SK-N-SH (cell line): Measurements from ENCODE around the gene AXL. TPM values are rescaled to one million over a fixed set of nuclear protein-coding genes. Genes with fewer than 3 reads are reported as not detected.

Experiments
- CTCF ChIA-PET: fragments of 300-600, 350-600 bp; formaldehyde crosslinking; extraction: SDS; loops from one replicate; lab custom pipeline; 2021; lab: Yijun Ruan, JAX
- POLR2A ChIA-PET: fragments of 350-600 bp; sonication (Branson Sonifier 250); formaldehyde crosslinking; extraction: SDS; loops from one replicate; lab custom pipeline; 2020; ENCODE audit warnings: antibody characterized with exemption, inconsistent platforms; lab: Yijun Ruan, JAX
- DNase-seq: peaks from one replicate; pipeline ENCODE4 v3.0.0; 2012
- H2AFZ ChIP-seq: fragments of 200-600 bp; sonication (generic); 2 replicates; pipeline ENCODE4 v1.8.1; 2016; ENCODE audit warnings: antibody characterized with exemption, mild to moderate bottlenecking, low read depth
- H3F3A ChIP-seq: fragments of 200-600 bp; sonication (generic); replicated peaks from 2 replicates; pipeline ENCODE3; 2016; ENCODE audit warnings: antibody characterized with exemption, mild to moderate bottlenecking; ENCODE audit not compliant: insufficient read depth
- H3K27ac ChIP-seq, 2 experiments: fragments of 200-500 bp in 1 of 2; fragments of 200-600 bp in 1 of 2; sonication (Bioruptor generic) in 1 of 2; sonication (generic), shearing (Covaris generic) in 1 of 2; 2 replicates each; pipeline versions ENCODE4 v1.5.1 to v1.6.1; 2014 to 2016; ENCODE audit warnings: low read depth in 2 of 2, inconsistent platforms in 1 of 2, low read length in 1 of 2, mild to moderate bottlenecking in 1 of 2, mixed read lengths in 1 of 2
- H3K27me3 ChIP-seq: fragments of 200-600 bp; sonication (generic), shearing (Covaris generic); 2 replicates; pipeline ENCODE4 v1.6.1; 2016; ENCODE audit warnings: mixed run types; ENCODE audit not compliant: insufficient read depth
- H3K36me3 ChIP-seq, 2 experiments: fragments of 200-500 bp in 1 of 2; fragments of 200-600 bp in 1 of 2; sonication (Bioruptor generic) in 1 of 2; sonication (generic) in 1 of 2; replicated peaks in 1 of 2; 2 replicates each; pipeline versions ENCODE3 to v1.5.1; 2014 to 2016; ENCODE audit warnings: low read length in 1 of 2, mild to moderate bottlenecking in 1 of 2; ENCODE audit not compliant: insufficient read depth in 2 of 2, control insufficient read depth in 1 of 2
- H3K4me1 ChIP-seq, 2 experiments: fragments of 200-500 bp in 1 of 2; fragments of 200-600 bp in 1 of 2; sonication (Bioruptor generic) in 1 of 2; sonication (generic), shearing (Covaris generic) in 1 of 2; 2 replicates each; pipeline versions ENCODE4 v1.5.1 to v1.6.1; 2014 to 2016; ENCODE audit warnings: low read depth in 1 of 2, low read length in 1 of 2, mixed run types in 1 of 2; ENCODE audit not compliant: insufficient read depth in 2 of 2, control insufficient read depth in 1 of 2
- H3K4me2 ChIP-seq: fragments of 200-600 bp; sonication (generic), shearing (Covaris generic); 2 replicates; pipeline ENCODE4 v1.6.1; 2017; ENCODE audit warnings: mixed run types
- H3K4me3 ChIP-seq, 2 experiments: fragments of 200-500 bp in 1 of 2; fragments of 200-600 bp in 1 of 2; sonication (Bioruptor generic) in 1 of 2; sonication (generic), shearing (Covaris generic) in 1 of 2; 2 replicates each; pipeline versions ENCODE4 v1.5.1 to v1.8.1; 2014 to 2016; ENCODE audit warnings: low read depth in 2 of 2, inconsistent platforms in 1 of 2, low read length in 1 of 2, mild to moderate bottlenecking in 1 of 2, mixed read lengths in 1 of 2, moderate library complexity in 1 of 2
- H3K79me2 ChIP-seq: fragments of 200-600 bp; sonication (generic); 2 replicates; pipeline ENCODE4 v1.8.1; 2017; ENCODE audit warnings: mild to moderate bottlenecking; ENCODE audit not compliant: insufficient read depth
- H3K9ac ChIP-seq: fragments of 200-600 bp; sonication (generic); 2 replicates; pipeline ENCODE4 v1.6.1; 2017; ENCODE audit warnings: mixed run types
- H3K9me2 ChIP-seq: fragments of 200-600 bp; sonication (generic); 2 replicates; pipeline ENCODE4 v1.6.1; 2017; ENCODE audit warnings: mixed run types
- H3K9me3 ChIP-seq: fragments of 200-600 bp; sonication (generic); 2 replicates; pipeline ENCODE4 v1.6.1; 2017; ENCODE audit warnings: mixed run types, mild to moderate bottlenecking, moderate library complexity
- H4K20me1 ChIP-seq: fragments of 200-600 bp; sonication (generic); 2 replicates; pipeline ENCODE4 v1.6.1; 2017; ENCODE audit warnings: mild to moderate bottlenecking, mixed run types; ENCODE audit not compliant: insufficient read depth
- CHD2 ChIP-seq: fragments of 150-350 bp; IDR thresholded peaks from 2 replicates; pipeline ENCODE4 v1.6.1; 2018; ENCODE audit warnings: low read length; ENCODE audit not compliant: partially characterized antibody
- CTCF ChIP-seq: fragments of 200-600 bp; sonication (generic); IDR thresholded peaks from 2 replicates; pipeline ENCODE4 v1.6.1; 2017; ENCODE audit warnings: antibody characterized with exemption, mild to moderate bottlenecking, moderate library complexity
- FOXJ3 ChIP-seq: sonication (generic); formaldehyde crosslinking; IDR thresholded peaks from 2 replicates; pipeline ENCODE4 v1.5.1; 2020; ENCODE audit warnings: mild to moderate bottlenecking, missing genetic modification reagents
- FOXM1 ChIP-seq: IDR thresholded peaks from 2 replicates; pipeline ENCODE4 v1.4.0; 2012; ENCODE audit warnings: low read depth, mild to moderate bottlenecking
- MAX ChIP-seq: IDR thresholded peaks from 2 replicates; pipeline ENCODE4 v1.4.0; 2012; ENCODE audit warnings: low read depth
- MXI1 ChIP-seq: IDR thresholded peaks from 2 replicates; pipeline ENCODE4 v1.6.1; 2012; ENCODE audit warnings: mild to moderate bottlenecking, low read depth, low read length, improper control_type of control experiment
- NFIC ChIP-seq: IDR thresholded peaks from 2 replicates; pipeline ENCODE4 v1.4.0; 2012; ENCODE audit warnings: borderline replicate concordance
- POLR2AphosphoS5 ChIP-seq: IDR thresholded peaks from 2 replicates; pipeline ENCODE4 v1.6.1; 2012; ENCODE audit warnings: low read depth, low read length
- RFX5 ChIP-seq: IDR thresholded peaks from 2 replicates; pipeline ENCODE4 v1.6.1; 2012; ENCODE audit warnings: mild to moderate bottlenecking, improper control_type of control experiment, low read length
- SIN3A ChIP-seq: IDR thresholded peaks from 2 replicates; pipeline ENCODE4 v1.6.1; 2012; ENCODE audit warnings: low read depth, mild to moderate bottlenecking, low read length, moderate library complexity, borderline replicate concordance
- SMC3 ChIP-seq: IDR thresholded peaks from 2 replicates; pipeline ENCODE4 v1.6.1; 2012; ENCODE audit warnings: low read depth, low read length, improper control_type of control experiment
- TCF12 ChIP-seq: IDR thresholded peaks from 2 replicates; pipeline ENCODE4 v1.4.0; 2012
- WGBS: methylation state at CpG from one replicate; pipeline ENCODE4 v1.1.6; 2017; ENCODE audit warnings: low lambda C conversion rate; 5-methylcytosine and 5-hydroxymethylcytosine counted together
- polyA plus RNA-seq, 3 experiments: library from polyadenylated mRNA; depleted of rRNA; stranded (reverse); fragments of >200 nt; gene quantifications; 2 replicates each; pipeline ENCODE4 v1.2.3, GENCODE V29; 2012

AXL gene
- polyA plus RNA-seq, 1 of the 3 experiments (the other 2 are of a cell fraction), result 82.6 TPM

GRCh38 chr19:41205995-41206394, 13.0 kb upstream of the AXL start:
- H3K27me3 ChIP-seq, result no peaks in the 10 kb centered on the region
- H3K4me2 ChIP-seq, result no peak overlapping the region
- no peaks in the 10 kb centered on the region for H3K4me1 ChIP-seq
- no peak overlapping the region for H3K4me3 ChIP-seq
- H3K79me2 ChIP-seq, result no peaks in the 10 kb centered on the region
- H3K9ac ChIP-seq, result no peak overlapping the region
- H4K20me1 ChIP-seq, result no peaks in the 10 kb centered on the region
- H3K9me3 ChIP-seq, result no peaks in the 10 kb centered on the region
- ChIA-PET CTCF (interaction anchor here (1.8 to 3.1 kb wide), 2 partner anchors 54 to 57 kb away, joined by 4 to 15 read pairs; no protein-coding TSS in a partner anchor), POLR2A (no interaction called here)
- no peak overlapping the region for H3K27ac ChIP-seq
- H2AFZ ChIP-seq, result no peak overlapping the region
- peaks cover 10% of the 10 kb centered on the region for H3F3A ChIP-seq
- H3K9me2 ChIP-seq, result no peaks in the 10 kb centered on the region
- no peaks in the 10 kb centered on the region for H3K36me3 ChIP-seq
- DNase-seq, result no peak
- TF ChIP-seq SMC3 (peak; percentile 29; the same call in 1 of the 2 replicates), MAX (peak; percentile 59), CTCF (0 out of 2 replicates have a peak, but pooled peaks have one; percentile 32), MXI1 (no peak), RFX5 (no peak), TCF12 (0 out of 2 replicates have a peak, but pooled peaks have one; percentile 16)
- WGBS, result 54% methylated on average over 8 of the region's 10 CpGs

- no peaks in the 10 kb centered on the region for H3K79me2 ChIP-seq
- H3K9ac ChIP-seq, result no peak overlapping the region
- no peak overlapping the region for H3K4me3 ChIP-seq
- no peaks in the 10 kb centered on the region for H3K4me1 ChIP-seq
- no peaks in the 10 kb centered on the region for H3K27me3 ChIP-seq
- H3K4me2 ChIP-seq, result no peak overlapping the region
- no peaks in the 10 kb centered on the region for H3K9me3 ChIP-seq
- no peaks in the 10 kb centered on the region for H4K20me1 ChIP-seq
- H3F3A ChIP-seq, result peaks cover 10% of the 10 kb centered on the region
- no peak overlapping the region for H3K27ac ChIP-seq
- no peak for DNase-seq
- H3K36me3 ChIP-seq, result no peaks in the 10 kb centered on the region
- CTCF ChIA-PET, result interaction anchor here (1.4 to 3.1 kb wide), 3 partner anchors 53 to 102 kb away, joined by 4 to 15 read pairs (median 4); no protein-coding TSS in a partner anchor
- WGBS, result 70% methylated on average over 9 of the region's 9 CpGs
- no peak for TF ChIP-seq POLR2AphosphoS5
- TF ChIP-seq FOXM1, result no peak
- no peak for TF ChIP-seq CHD2
- no peak for TF ChIP-seq FOXJ3
- no peak for TF ChIP-seq SIN3A
- TF ChIP-seq NFIC, result no peak
- TF ChIP-seq, all 33 proteins: peak for 0
- no peak overlapping the region for H2AFZ ChIP-seq
- POLR2A ChIA-PET, result no interaction called here
- no peaks in the 10 kb centered on the region for H3K9me2 ChIP-seq
These were observed 12.6 kb upstream of the AXL start for GRCh38 chr19:41206456-41206855.
